ENCODE data around the gene SURF6. TPM values are rescaled to one million over a fixed set of nuclear protein-coding genes. Genes with fewer than 3 reads are reported as not detected.
"Not testable (repeated sequence)": the region's sequence is repeated elsewhere in the genome, so short reads cannot be mapped to it uniquely, and the experiment has no call there.

Gene SURF6
- total and polyA plus RNA-seq, 4 donors: 11.7 to 36.2 (median 25.5) TPM

DNA sequence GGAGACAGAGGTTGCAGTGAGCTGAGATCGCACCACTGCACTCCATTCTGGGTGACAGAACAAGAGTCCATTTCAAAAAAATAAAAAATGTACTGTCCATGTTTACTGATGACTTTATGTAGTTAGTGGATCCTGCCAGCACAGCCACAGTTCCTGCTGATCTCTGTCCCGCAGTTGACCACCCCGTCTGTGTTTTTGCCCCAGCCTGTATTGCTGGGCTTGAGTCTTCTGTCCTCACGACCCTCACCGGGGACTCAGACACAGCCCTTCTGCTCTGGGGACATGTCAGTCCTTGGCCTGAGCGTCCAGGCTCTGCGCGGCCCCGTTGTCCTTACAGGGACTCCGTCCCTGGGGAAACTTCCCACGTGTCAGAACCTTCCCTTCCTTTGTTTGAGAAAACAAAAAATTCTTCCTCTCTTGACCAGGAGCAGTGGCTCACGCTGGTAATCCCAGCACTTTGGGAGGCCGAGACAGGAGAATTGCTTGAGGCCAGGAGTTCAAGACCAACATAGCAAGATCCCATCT lies 14.5 kb downstream of the SURF6 start:
- H3K4me1 ChIP-seq (ENCODE audit: control insufficient read depth, insufficient read depth, low read length): no peaks in the 10 kb centered on the region
- H3K36me3 ChIP-seq (ENCODE audit: control insufficient read depth, insufficient read depth, low read length): no peaks in the 10 kb centered on the region
- no peak overlapping the region for H3K4me3 ChIP-seq (ENCODE audit: low read depth, low read length)
- WGBS (ENCODE audit: insufficient coverage): 78% methylated on average over 9 of the region's 13 CpGs
- H3K27ac ChIP-seq (ENCODE audit: low read depth, low read length): no peak overlapping the region
- no peaks in the 10 kb centered on the region for H3K9me3 ChIP-seq (ENCODE audit: control insufficient read depth, insufficient read depth, low read length)
- no peaks in the 10 kb centered on the region for H3K27me3 ChIP-seq (ENCODE audit: control insufficient read depth, insufficient read depth, low read length)
- no peak for DNase-seq (ENCODE audit: low read depth in 4 of 6, low spot score in 6 of 6)

- no peaks in the 10 kb centered on the region for H3K27me3 ChIP-seq (ENCODE audit: control insufficient read depth, insufficient read depth, low read length)
- no peaks in the 10 kb centered on the region for H3K4me1 ChIP-seq (ENCODE audit: control insufficient read depth, insufficient read depth, low read length)
- 76% methylated on average over 10 of the region's 13 CpGs for WGBS (ENCODE audit: insufficient coverage)
- DNase-seq (ENCODE audit: low read depth in 4 of 6, low spot score in 6 of 6): no peak
- no peak overlapping the region for H3K4me3 ChIP-seq (ENCODE audit: low read depth, low read length)
- no peaks in the 10 kb centered on the region for H3K9me3 ChIP-seq (ENCODE audit: control insufficient read depth, insufficient read depth, low read length)
- H3K27ac ChIP-seq (ENCODE audit: low read depth, low read length): no peak overlapping the region
- no peaks in the 10 kb centered on the region for H3K36me3 ChIP-seq (ENCODE audit: control insufficient read depth, insufficient read depth, low read length)
Measured at GRCh38 chr9:133320421-133320881, 15.5 kb downstream of the SURF6 start.

GRCh38 chr9:133317551-133317950 lies 18.4 kb downstream of the SURF6 start:
- H3K9me3 ChIP-seq (ENCODE audit: control insufficient read depth, insufficient read depth, low read length); H3K27ac ChIP-seq (ENCODE audit: low read depth, low read length); H3K27me3 ChIP-seq (ENCODE audit: control insufficient read depth, insufficient read depth, low read length); DNase-seq (ENCODE audit: low read depth in 4 of 6, low spot score in 6 of 6); H3K36me3 ChIP-seq (ENCODE audit: control insufficient read depth, insufficient read depth, low read length); H3K4me1 ChIP-seq (ENCODE audit: control insufficient read depth, insufficient read depth, low read length); H3K4me3 ChIP-seq (ENCODE audit: low read depth, low read length): not testable (repeated sequence)
- 97% methylated on average over 3 of the region's 13 CpGs for WGBS (ENCODE audit: insufficient coverage)

- no peak overlapping the region for H3K4me3 ChIP-seq (ENCODE audit: low read depth, low read length)
- no peaks in the 10 kb centered on the region for H3K27me3 ChIP-seq (ENCODE audit: control insufficient read depth, insufficient read depth, low read length)
- H3K27ac ChIP-seq (ENCODE audit: low read depth, low read length): no peak overlapping the region
- no CpG with 5 or more reads among the region's 2 CpGs for WGBS (ENCODE audit: insufficient coverage)
- no peaks in the 10 kb centered on the region for H3K9me3 ChIP-seq (ENCODE audit: control insufficient read depth, insufficient read depth, low read length)
- H3K4me1 ChIP-seq (ENCODE audit: control insufficient read depth, insufficient read depth, low read length): no peaks in the 10 kb centered on the region
- DNase-seq (ENCODE audit: low read depth in 4 of 6, low spot score in 6 of 6): no peak
- no peaks in the 10 kb centered on the region for H3K36me3 ChIP-seq (ENCODE audit: control insufficient read depth, insufficient read depth, low read length)
Measured at GRCh38 chr9:133315997-133316396, 20.0 kb downstream of the SURF6 start.

DNA sequence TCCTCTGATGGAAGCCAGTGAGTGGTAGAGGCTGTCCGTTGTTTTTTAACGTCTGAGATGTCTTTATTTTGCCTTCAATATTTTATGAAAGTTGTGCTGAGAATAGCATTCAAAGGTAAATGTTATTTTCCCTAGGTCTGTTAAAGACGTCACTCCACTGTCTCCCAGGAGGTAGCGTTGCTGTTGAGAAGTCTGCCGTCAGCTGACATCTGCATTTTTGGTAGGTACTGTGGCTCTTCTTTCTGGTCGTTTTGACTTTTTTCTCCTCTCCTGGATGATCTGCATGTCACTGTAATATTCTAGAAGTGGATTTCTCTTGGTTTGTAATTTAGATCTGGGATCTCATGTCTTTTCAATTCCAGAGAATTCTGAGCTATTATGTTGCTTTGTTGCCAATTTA lies 26.4 kb downstream of the SURF6 start:
- H3K9me3 ChIP-seq (ENCODE audit: control insufficient read depth, insufficient read depth, low read length): no peaks in the 10 kb centered on the region
- no peaks in the 10 kb centered on the region for H3K36me3 ChIP-seq (ENCODE audit: control insufficient read depth, insufficient read depth, low read length)
- no peak for DNase-seq (ENCODE audit: low read depth in 4 of 6, low spot score in 6 of 6)
- H3K27me3 ChIP-seq (ENCODE audit: control insufficient read depth, insufficient read depth, low read length): no peaks in the 10 kb centered on the region
- no peak overlapping the region for H3K27ac ChIP-seq (ENCODE audit: low read depth, low read length)
- H3K4me3 ChIP-seq (ENCODE audit: low read depth, low read length): no peak overlapping the region
- 76% methylated on average over 3 of the region's 6 CpGs for whole genome bisulfite sequencing (ENCODE audit: insufficient coverage)
- no peaks in the 10 kb centered on the region for H3K4me1 ChIP-seq (ENCODE audit: control insufficient read depth, insufficient read depth, low read length)

- peak in 2 of 6 donors; percentile 1 to 17 for DNase-seq (ENCODE audit: low read depth in 4 of 6, low spot score in 6 of 6)
- WGBS (ENCODE audit: insufficient coverage): 58% methylated on average over 13 of the region's 16 CpGs
- no peaks in the 10 kb centered on the region for H3K27me3 ChIP-seq (ENCODE audit: control insufficient read depth, insufficient read depth, low read length)
- H3K4me3 ChIP-seq (ENCODE audit: low read depth, low read length): no peak overlapping the region
- no peaks in the 10 kb centered on the region for H3K36me3 ChIP-seq (ENCODE audit: control insufficient read depth, insufficient read depth, low read length)
- no peaks in the 10 kb centered on the region for H3K4me1 ChIP-seq (ENCODE audit: control insufficient read depth, insufficient read depth, low read length)
- H3K9me3 ChIP-seq (ENCODE audit: control insufficient read depth, insufficient read depth, low read length): no peaks in the 10 kb centered on the region
- no peak overlapping the region for H3K27ac ChIP-seq (ENCODE audit: low read depth, low read length)
Measured at GRCh38 chr9:133307301-133307700, 28.7 kb downstream of the SURF6 start.

DNA sequence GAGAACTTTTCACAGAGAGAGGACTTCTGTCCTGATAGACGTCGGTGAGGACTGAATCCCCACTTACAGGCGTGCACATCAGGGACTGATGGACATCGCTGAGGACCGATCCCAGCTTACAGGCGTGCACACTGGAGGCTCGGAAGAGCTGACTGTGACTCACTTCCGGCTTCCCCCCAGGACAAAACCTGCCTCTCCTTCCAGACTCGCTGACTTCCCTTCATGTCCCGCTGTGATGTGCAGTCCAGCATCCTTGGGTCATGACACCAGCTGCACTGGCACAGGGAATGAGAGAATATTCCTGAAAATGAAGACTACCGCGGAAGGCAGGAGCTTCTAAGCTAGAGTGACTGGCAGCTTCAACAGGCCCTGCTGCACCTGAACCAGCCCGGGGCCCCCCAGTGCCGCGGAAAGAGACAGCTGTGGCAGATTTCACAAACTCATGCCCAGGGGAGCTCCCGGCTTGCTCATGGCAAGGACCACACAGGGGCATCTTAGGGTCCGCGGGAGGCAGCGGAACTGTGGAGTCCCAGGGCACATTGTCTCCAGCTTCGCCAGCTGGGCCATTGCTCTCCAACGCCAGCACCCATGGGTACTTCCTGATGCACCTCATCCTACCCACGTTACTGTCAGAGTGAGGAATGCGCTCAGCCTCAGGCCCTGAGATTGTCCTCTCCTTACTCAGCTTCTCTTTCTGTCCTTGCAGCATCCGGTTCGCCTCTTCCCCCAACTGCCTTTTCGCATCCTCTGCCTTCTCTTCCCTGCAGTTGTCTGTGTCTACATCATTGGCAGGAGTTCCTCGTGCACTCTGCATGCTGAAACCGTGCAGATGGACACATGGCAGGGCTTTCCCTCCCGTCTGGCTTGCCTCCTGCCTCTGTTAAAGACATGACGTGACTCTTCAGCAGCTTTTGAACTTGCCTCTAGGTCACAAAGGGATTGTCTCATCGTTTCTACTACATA lies 29.5 kb downstream of the SURF6 start:
- H3K27ac ChIP-seq (ENCODE audit: low read depth, low read length): no peak overlapping the region
- 73% methylated on average over 28 of the region's 31 CpGs for WGBS (ENCODE audit: insufficient coverage)
- no peaks in the 10 kb centered on the region for H3K4me1 ChIP-seq (ENCODE audit: control insufficient read depth, insufficient read depth, low read length)
- no peak overlapping the region for H3K4me3 ChIP-seq (ENCODE audit: low read depth, low read length)
- DNase-seq (ENCODE audit: low read depth in 4 of 6, low spot score in 6 of 6): peak in 2 of 6 donors; percentile 43 to 90
- no peaks in the 10 kb centered on the region for H3K36me3 ChIP-seq (ENCODE audit: control insufficient read depth, insufficient read depth, low read length)
- H3K9me3 ChIP-seq (ENCODE audit: control insufficient read depth, insufficient read depth, low read length): no peaks in the 10 kb centered on the region
- no peaks in the 10 kb centered on the region for H3K27me3 ChIP-seq (ENCODE audit: control insufficient read depth, insufficient read depth, low read length)

DNA sequence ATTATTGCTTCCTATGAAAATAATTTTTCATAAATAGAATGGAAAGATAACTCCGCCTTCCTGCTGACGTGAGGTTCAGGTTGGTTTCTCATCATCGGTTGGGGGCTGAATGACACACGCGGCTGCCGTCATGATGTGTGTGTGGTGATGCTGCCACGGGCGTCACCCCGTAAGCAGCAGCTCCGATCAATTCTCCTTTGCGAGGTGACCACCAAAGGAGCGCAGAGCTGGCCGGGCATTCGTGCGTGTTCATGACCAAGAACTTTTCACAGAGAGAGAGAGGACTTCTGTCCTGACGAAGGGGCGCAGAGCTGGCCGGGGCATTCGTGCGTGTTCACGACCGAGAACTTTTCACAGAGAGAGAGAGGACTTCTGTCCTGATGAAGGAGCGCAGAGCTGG lies 30.3 kb downstream of the SURF6 start:
- H3K9me3 ChIP-seq (ENCODE audit: control insufficient read depth, insufficient read depth, low read length): no peaks in the 10 kb centered on the region
- no peak for DNase-seq (ENCODE audit: low read depth in 4 of 6, low spot score in 6 of 6)
- no peak overlapping the region for H3K27ac ChIP-seq (ENCODE audit: low read depth, low read length)
- no peaks in the 10 kb centered on the region for H3K27me3 ChIP-seq (ENCODE audit: control insufficient read depth, insufficient read depth, low read length)
- no peaks in the 10 kb centered on the region for H3K36me3 ChIP-seq (ENCODE audit: control insufficient read depth, insufficient read depth, low read length)
- no peak overlapping the region for H3K4me3 ChIP-seq (ENCODE audit: low read depth, low read length)
- no peaks in the 10 kb centered on the region for H3K4me1 ChIP-seq (ENCODE audit: control insufficient read depth, insufficient read depth, low read length)
- WGBS (ENCODE audit: insufficient coverage): 85% methylated on average over 23 of the region's 23 CpGs

- Histone ChIP-seq H3K27ac (ENCODE audit: low read depth, low read length) (no peak overlapping the region), H3K36me3 (ENCODE audit: control insufficient read depth, insufficient read depth, low read length) (no peaks in the 10 kb centered on the region), H3K4me3 (ENCODE audit: low read depth, low read length) (no peak overlapping the region), H3K9me3 (ENCODE audit: control insufficient read depth, insufficient read depth, low read length) (no peaks in the 10 kb centered on the region), H3K4me1 (ENCODE audit: control insufficient read depth, insufficient read depth, low read length) (no peaks in the 10 kb centered on the region), H3K27me3 (ENCODE audit: control insufficient read depth, insufficient read depth, low read length) (no peaks in the 10 kb centered on the region)
- DNase-seq (ENCODE audit: low read depth in 4 of 6, low spot score in 6 of 6): no peak
- whole genome bisulfite sequencing (ENCODE audit: insufficient coverage): 85% methylated on average over 35 of the region's 38 CpGs
Measured at GRCh38 chr9:133304477-133305377, 31.3 kb downstream of the SURF6 start.
